Islet precursor cell (in vitro differentiated cells): ENCODE measurements around the gene OPN1SW.

Experiments used
- DNase-seq: peaks from one replicate; pipeline ENCODE4 v3.0.0-alpha.2; 2018

Gene OPN1SW

GRCh38 chr7:128792471-128793180 lies 17.0 kb upstream of the OPN1SW start:
- DNase-seq = no peak

- DNase-seq = no peak
Observed at GRCh38 chr7:128791972-128792327, 16.4 kb upstream of the OPN1SW start.

- DNase-seq = peak; percentile 87
Observed at GRCh38 chr7:128791121-128791971, 15.8 kb upstream of the OPN1SW start, which contains the start of gene CCDC136. Gene CCDC136 (plus strand): TSS chr7:128791968. CDS start chr7:128792412, 444 bp downstream.

- DNase-seq = no peak
Observed at GRCh38 chr7:128790315-128791041, 14.9 kb upstream of the OPN1SW start.

- no peak for DNase-seq
Observed at GRCh38 chr7:128788446-128789412, 13.1 kb upstream of the OPN1SW start.

GRCh38 chr7:128785738-128786137 lies 10.1 kb upstream of the OPN1SW start:
- no peak for DNase-seq

GRCh38 chr7:128783143-128783861 lies 7.7 kb upstream of the OPN1SW start:
- peak; percentile 96 for DNase-seq

- DNase-seq = no peak
Observed at GRCh38 chr7:128781851-128782250, 6.3 kb upstream of the OPN1SW start.

GRCh38 chr7:128781126-128781525 lies 5.5 kb upstream of the OPN1SW start:
- no peak for DNase-seq

- no peak for DNase-seq
Observed at GRCh38 chr7:128778946-128779345, 3.4 kb upstream of the OPN1SW start.

- DNase-seq = no peak
Observed at GRCh38 chr7:128777156-128778123, 1.8 kb upstream of the OPN1SW start.

- DNase-seq = no peak
Observed at GRCh38 chr7:128774921-128775320, 673 bp downstream of the OPN1SW start.

GRCh38 chr7:128774029-128774689 lies 1.4 kb downstream of the OPN1SW start:
- DNase-seq = no peak

GRCh38 chr7:128773604-128774003 lies 2.0 kb downstream of the OPN1SW start:
- DNase-seq = no peak

- DNase-seq = no peak
Observed at GRCh38 chr7:128770233-128770632, 5.4 kb downstream of the OPN1SW start.

- DNase-seq = no peak
Observed at GRCh38 chr7:128767475-128768110, 8.0 kb downstream of the OPN1SW start.

- DNase-seq = no peak
Observed at GRCh38 chr7:128763541-128763940, 12.1 kb downstream of the OPN1SW start.

GRCh38 chr7:128759242-128759641 lies 16.4 kb downstream of the OPN1SW start:
- DNase-seq = no peak

- DNase-seq = no peak
Observed at GRCh38 chr7:128758553-128758952, 17.0 kb downstream of the OPN1SW start.
